Gastroesophageal sphincter (tissue), 4 donors: ENCODE measurements around the gene TBC1D19. TPM values are rescaled to one million over a fixed set of nuclear protein-coding genes. Genes with fewer than 3 reads are reported as not detected.

Source experiments
- ATAC-seq: fragments of 150-250 bp; one replicate; pipeline ENCODE4 v1.9.1; 2016; ENCODE audit warnings: mild to moderate bottlenecking, moderate library complexity
- H3K27ac ChIP-seq, 4 donors: fragments of 200-600 bp; sonication (generic) in 3 of 4; 1 replicate in 3 of 4; 2 replicates in 1 of 4; pipeline ENCODE4 v1.5.1; 2016 to 2019
- H3K27me3 ChIP-seq: fragments of 200-600 bp; sonication (generic); one replicate; pipeline ENCODE4 v1.5.1; 2019
- H3K36me3 ChIP-seq, 2 donors: fragments of 200-600 bp; sonication (generic); one replicate each; pipeline ENCODE4 v1.5.1; 2019; ENCODE audit warnings: control low read depth in 1 of 2
- H3K4me1 ChIP-seq, 3 donors: fragments of 200-600 bp; sonication (generic); 1 replicate in 2 of 3; 2 replicates in 1 of 3; pipeline ENCODE4 v1.5.1; 2016 to 2019; ENCODE audit warnings: control low read depth in 2 of 3
- H3K4me3 ChIP-seq, 2 donors: fragments of 200-600 bp; sonication (generic); one replicate each; pipeline ENCODE4 v1.5.1; 2019; ENCODE audit warnings: mild to moderate bottlenecking in 1 of 2, moderate library complexity in 1 of 2
- H3K9me3 ChIP-seq, 3 donors: fragments of 200-600 bp; sonication (generic); one replicate each; pipeline ENCODE4 v1.5.1; 2017 to 2019; ENCODE audit warnings: control low read depth in 2 of 3
- CTCF ChIP-seq, 4 experiments: fragments of 200-600 bp in 2 of 4; fragments of 450-650 bp in 2 of 4; sonication (generic) in 1 of 4; IDR thresholded peaks; one replicate each; pipeline ENCODE4 v1.5.1; 2017 to 2019; ENCODE audit warnings: antibody characterized with exemption in 4 of 4, mild to moderate bottlenecking in 2 of 4, moderate library complexity in 2 of 4
- EP300 ChIP-seq: sonication (generic); formaldehyde crosslinking; IDR thresholded peaks from one replicate; pipeline ENCODE4 v1.6.1; 2017; ENCODE audit warnings: antibody characterized with exemption, mild to moderate bottlenecking
- POLR2A ChIP-seq, 2 donors: fragments of 450-650 bp; IDR thresholded peaks; one replicate each; pipeline ENCODE4 v1.6.1; 2017; ENCODE audit warnings: antibody characterized with exemption in 2 of 2, mild to moderate bottlenecking in 2 of 2, moderate library complexity in 1 of 2
- POLR2AphosphoS5 ChIP-seq: sonication (generic); formaldehyde crosslinking; IDR thresholded peaks from one replicate; pipeline ENCODE4 v1.6.1; 2017; ENCODE audit warnings: antibody characterized with exemption
- WGBS, 2 donors: methylation state at CpG; one replicate each; pipeline ENCODE4 v1.1.5; 2018; ENCODE audit warnings: low coverage in 1 of 2; 5-methylcytosine and 5-hydroxymethylcytosine counted together
- total RNA-seq, 4 donors: library from RNA; depleted of rRNA; stranded (reverse); fragments of >200 nt; gene quantifications; one replicate each; pipeline ENCODE4 v1.1.0, GENCODE V29; 2016

Gene TBC1D19
- total RNA-seq, 4 donors from 2014 or later = 13.2 to 20.1 (median 15.9) TPM

DNA sequence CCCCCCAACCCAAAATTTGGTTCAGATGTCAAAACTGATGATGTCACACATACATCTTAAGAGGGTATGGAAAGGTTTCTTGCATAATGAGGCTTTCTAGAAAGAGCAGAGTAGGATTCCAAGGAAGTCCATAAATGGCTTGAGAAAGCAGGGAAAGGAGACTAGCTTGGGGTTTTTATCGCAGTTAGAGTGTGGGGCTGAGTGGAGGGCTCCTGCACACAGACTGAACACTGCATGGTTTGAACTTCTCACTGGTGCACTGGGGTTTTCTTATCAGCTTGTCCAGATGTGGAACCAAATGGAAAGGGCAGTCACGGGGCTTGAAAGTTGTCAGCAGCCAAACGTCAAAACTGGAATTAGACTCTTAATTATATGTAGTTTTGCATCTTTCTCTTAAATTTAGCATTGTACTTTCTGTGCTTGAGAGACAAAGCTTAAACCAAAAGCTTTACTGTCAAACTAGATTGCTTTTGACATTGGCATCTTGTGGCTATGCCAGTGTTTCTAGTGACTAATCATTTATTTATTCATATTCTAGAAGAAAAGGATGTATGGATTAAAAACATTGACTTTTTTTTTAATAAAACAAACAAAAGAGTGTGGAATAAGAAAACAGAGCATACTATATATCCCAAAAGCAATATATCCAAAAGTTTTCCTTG is 198.4 kb downstream of the TBC1D19 start:
- no peaks in the 10 kb centered on the region for H3K27me3 ChIP-seq
- H3K4me1 ChIP-seq = peaks cover 0 to 3% (median 0%) of the 10 kb centered on the region in 3 donors
- H3K4me3 ChIP-seq = no peak overlapping the region
- TF ChIP-seq EP300 (no peak), POLR2AphosphoS5 (no peak), POLR2A (IDR thresholded peaks at IDR 0.05) (no peak), CTCF (IDR thresholded peaks at IDR 0.05) (no peak)
- no peak overlapping the region for H3K27ac ChIP-seq
- H3K9me3 ChIP-seq = no peaks in the 10 kb centered on the region
- ATAC-seq = no peak
- peaks cover 0 to 15% of the 10 kb centered on the region in 2 donors for H3K36me3 ChIP-seq
- WGBS, 2 donors = 42 to 52% methylated on average over 2 to 3 of the region's 3 CpGs

DNA sequence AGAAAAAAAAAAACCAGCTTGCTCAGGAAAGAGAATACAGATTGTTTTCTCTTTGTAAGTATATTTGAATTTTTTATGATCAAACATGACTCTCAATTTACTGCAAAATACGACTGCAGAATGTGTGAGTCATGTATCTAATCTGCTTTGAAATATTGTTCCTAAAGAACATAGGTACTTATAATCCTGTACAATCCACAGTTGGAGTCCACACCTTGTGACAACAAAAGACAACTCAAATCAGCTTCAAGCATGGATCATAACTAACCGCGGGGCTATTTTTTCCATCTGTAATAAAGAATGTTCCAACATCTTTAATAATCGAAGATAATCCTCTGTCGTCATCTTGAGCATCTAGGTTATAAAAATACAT is 198.9 kb downstream of the TBC1D19 start:
- H3K27ac ChIP-seq = no peak overlapping the region
- peaks cover 0 to 12% of the 10 kb centered on the region in 2 donors for H3K36me3 ChIP-seq
- peaks cover 0 to 8% (median 4%) of the 10 kb centered on the region in 3 donors for H3K4me1 ChIP-seq
- TF ChIP-seq POLR2A (IDR thresholded peaks at IDR 0.05) (no peak), EP300 (no peak), POLR2AphosphoS5 (no peak), CTCF (IDR thresholded peaks at IDR 0.05) (no peak)
- H3K9me3 ChIP-seq = no peaks in the 10 kb centered on the region
- H3K4me3 ChIP-seq = no peak overlapping the region
- no peaks in the 10 kb centered on the region for H3K27me3 ChIP-seq
- no peak for ATAC-seq
- WGBS, 2 donors = 69 to 76% methylated on average over 5 of the region's 5 CpGs

DNA sequence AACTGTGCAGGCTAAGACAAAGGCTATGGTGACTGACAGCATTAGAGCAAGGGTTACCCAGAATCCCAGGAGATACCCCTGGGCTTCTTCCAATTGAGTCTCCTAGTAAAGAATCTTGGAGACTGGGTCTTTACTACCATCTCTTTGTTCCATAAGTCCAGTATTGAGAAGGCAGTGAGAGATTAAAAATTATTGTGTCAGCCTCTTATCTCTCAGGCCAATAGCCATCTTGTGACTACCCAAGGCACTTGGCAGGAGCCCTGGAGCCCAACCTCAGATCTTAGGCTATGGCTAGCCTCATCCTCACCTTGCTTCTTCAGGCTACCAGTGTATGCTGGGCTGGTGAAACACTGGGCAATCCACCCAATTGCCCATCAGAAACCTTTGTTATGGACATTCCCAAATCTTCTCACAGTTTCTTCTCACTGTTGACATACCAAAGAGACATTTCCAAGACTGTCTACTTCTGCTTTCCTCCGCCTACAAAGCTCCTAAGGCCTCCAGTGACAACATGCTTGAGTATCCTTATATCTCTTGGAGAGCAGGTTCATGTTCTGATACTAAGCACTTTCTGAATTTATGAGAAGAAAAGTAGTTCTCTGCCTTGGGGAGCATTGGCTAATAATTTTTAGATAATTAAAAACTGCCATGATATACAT is 200.5 kb downstream of the TBC1D19 start:
- no peak for TF ChIP-seq EP300
- TF ChIP-seq CTCF (IDR thresholded peaks at IDR 0.05) = no peak
- TF ChIP-seq POLR2AphosphoS5 = no peak
- no peak for TF ChIP-seq POLR2A (IDR thresholded peaks at IDR 0.05)
- no peaks in the 10 kb centered on the region for H3K27me3 ChIP-seq
- no peak overlapping the region for H3K27ac ChIP-seq
- no peaks in the 10 kb centered on the region for H3K9me3 ChIP-seq
- peaks cover 0 to 12% of the 10 kb centered on the region in 2 donors for H3K36me3 ChIP-seq
- no peak overlapping the region for H3K4me3 ChIP-seq
- 86 to 100% methylated on average over 1 of the region's 1 CpG for WGBS, 2 donors
- no peak for ATAC-seq
- peaks cover 0 to 17% (median 7%) of the 10 kb centered on the region in 3 donors for H3K4me1 ChIP-seq

- Histone ChIP-seq H3K27ac (no peak overlapping the region), H3K4me3 (no peak overlapping the region), H3K9me3 (no peaks in the 10 kb centered on the region), H3K36me3 (peaks cover 0 to 12% of the 10 kb centered on the region in 2 donors), H3K27me3 (no peaks in the 10 kb centered on the region), H3K4me1 (peaks cover 0 to 17% (median 7%) of the 10 kb centered on the region in 3 donors)
- 83 to 92% methylated on average over 2 to 4 of the region's 4 CpGs for WGBS, 2 donors
- TF ChIP-seq POLR2A (IDR thresholded peaks at IDR 0.05) (no peak), CTCF (IDR thresholded peaks at IDR 0.05) (no peak), POLR2AphosphoS5 (no peak), EP300 (no peak)
- ATAC-seq = no peak
These were observed 201.4 kb downstream of the TBC1D19 start for GRCh38 chr4:26785312-26785711.

- Histone ChIP-seq H3K36me3 (peaks cover 0 to 12% of the 10 kb centered on the region in 2 donors), H3K4me1 (peaks cover 0 to 17% (median 7%) of the 10 kb centered on the region in 3 donors), H3K27me3 (no peaks in the 10 kb centered on the region), H3K4me3 (no peak overlapping the region), H3K27ac (no peak overlapping the region), H3K9me3 (no peaks in the 10 kb centered on the region)
- ATAC-seq = no peak
- 63 to 83% methylated on average over 1 to 2 of the region's 2 CpGs for WGBS, 2 donors
- no peak for TF ChIP-seq POLR2AphosphoS5
- TF ChIP-seq EP300 = no peak
- TF ChIP-seq POLR2A (IDR thresholded peaks at IDR 0.05) = no peak
- TF ChIP-seq CTCF (IDR thresholded peaks at IDR 0.05) = no peak
These were observed 201.9 kb downstream of the TBC1D19 start for GRCh38 chr4:26785810-26786209.
